Iris pigment epithelial cell (primary cell): ENCODE data around the gene ZNF70.

Experiments used
- DNase-seq: peaks from one replicate; pipeline ENCODE4 v3.0.0-alpha.2; 2011; ENCODE audit warnings: low read depth

The ZNF70 gene

GRCh38 chr22:23692598-23693291 is 58.2 kb downstream of the ZNF70 start:
- no peak for DNase-seq

GRCh38 chr22:23691748-23692423 is 59.0 kb downstream of the ZNF70 start:
- no peak for DNase-seq

DNA sequence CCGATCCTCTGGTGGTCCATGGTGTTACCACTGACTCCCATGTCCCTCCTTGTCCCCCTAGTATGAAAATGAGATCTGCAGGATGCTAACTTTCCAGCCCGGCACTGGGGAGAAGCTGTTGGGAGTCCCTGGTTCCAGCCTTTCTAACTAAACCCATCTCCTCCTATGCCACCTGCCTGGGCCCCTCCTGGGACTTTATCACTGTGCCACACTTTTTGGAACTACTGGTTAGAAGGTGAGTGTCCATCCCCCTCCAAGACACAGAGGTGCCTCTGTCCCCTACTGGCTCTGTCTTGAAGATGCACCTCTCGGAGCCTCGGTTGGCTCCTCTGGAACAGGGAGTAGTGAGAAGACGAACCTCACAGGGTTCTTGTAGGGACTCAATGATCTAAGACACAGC is 60.2 kb downstream of the ZNF70 start, which contains the start of gene RGL4:
RGL4 (plus strand) TSS at position 301 of the 400 bp plus-strand sequence. CDS start 1,018 bp downstream, outside the sequence.
- no peak for DNase-seq

DNA sequence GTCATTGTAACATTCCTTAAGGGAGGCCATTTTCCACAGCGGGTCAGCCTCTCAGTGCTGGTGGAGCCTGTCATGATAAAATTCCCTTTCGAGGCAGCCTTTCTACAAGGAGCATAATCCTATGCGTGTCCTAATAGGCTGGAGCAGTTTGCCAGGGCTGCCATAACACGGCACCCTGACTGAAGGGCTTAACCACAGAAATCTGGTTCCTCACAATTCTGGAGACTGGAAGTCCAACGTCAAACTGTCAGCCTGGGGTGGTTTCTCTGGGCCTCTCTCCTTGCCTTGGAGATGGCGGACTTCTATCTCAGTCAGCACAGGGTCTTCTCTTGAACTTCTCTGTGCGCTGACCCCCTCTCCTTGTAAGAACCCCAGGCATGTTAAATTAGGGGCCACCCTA is 61.5 kb downstream of the ZNF70 start:
- no peak for DNase-seq
